Mononuclear cell (primary cell): ENCODE results near the gene STEAP1. TPM values are rescaled to one million over a fixed set of nuclear protein-coding genes. Genes with fewer than 3 reads are reported as not detected.

Source experiments
- H3K27me3 ChIP-seq: 2 replicates; pipeline ENCODE4 v1.6.0; 2011; ENCODE audit warnings: low read length, control low read depth; ENCODE audit not compliant: insufficient read depth
- H3K4me1 ChIP-seq: 2 replicates; pipeline ENCODE4 v1.5.1; 2011; ENCODE audit warnings: mild to moderate bottlenecking, low read length, control low read depth; ENCODE audit not compliant: insufficient read depth
- H3K4me3 ChIP-seq: 2 replicates; pipeline ENCODE4 v1.5.1; 2011; ENCODE audit warnings: mild to moderate bottlenecking, low read length, moderate library complexity
- H3K9me3 ChIP-seq: 2 replicates; pipeline ENCODE4 v1.5.1; 2011; ENCODE audit warnings: low read depth, mild to moderate bottlenecking, control low read depth, low read length
- total RNA-seq: library from RNA; depleted of rRNA; stranded (reverse); fragments of >200 nt; gene quantifications from one replicate; pipeline ENCODE4 v1.2.3, GENCODE V29; 2012

STEAP1 gene
- total RNA-seq, 1 donor = 0.21 TPM

DNA sequence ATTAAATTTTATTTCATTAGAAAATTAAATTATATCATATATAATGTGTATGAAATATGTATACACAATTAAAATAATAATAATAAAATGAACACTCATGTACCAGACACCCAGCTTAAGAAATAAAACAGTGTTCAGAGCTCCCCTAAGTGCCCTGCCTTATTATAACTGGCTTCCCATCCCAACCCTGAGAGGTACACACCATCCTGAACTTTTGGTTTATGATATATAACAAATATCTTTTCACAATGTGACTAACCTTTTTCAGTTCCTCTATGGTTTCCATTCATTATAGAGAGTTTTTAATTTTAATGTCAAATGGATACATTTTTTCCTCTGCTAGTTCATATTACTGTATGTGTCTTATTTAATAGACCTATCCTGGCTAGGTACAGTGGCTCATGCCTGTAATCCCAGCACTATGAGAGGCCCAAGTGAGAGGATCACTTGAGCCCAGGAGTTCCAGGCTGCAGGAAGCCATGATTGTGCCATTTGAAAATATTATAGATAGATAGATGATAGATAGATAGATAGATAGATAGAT, 33.3 kb downstream of the STEAP1 start:
- Histone ChIP-seq H3K27me3 (no peaks in the 10 kb centered on the region), H3K9me3 (peaks cover 6% of the 10 kb centered on the region), H3K4me1 (no peaks in the 10 kb centered on the region), H3K4me3 (no peak overlapping the region)

DNA sequence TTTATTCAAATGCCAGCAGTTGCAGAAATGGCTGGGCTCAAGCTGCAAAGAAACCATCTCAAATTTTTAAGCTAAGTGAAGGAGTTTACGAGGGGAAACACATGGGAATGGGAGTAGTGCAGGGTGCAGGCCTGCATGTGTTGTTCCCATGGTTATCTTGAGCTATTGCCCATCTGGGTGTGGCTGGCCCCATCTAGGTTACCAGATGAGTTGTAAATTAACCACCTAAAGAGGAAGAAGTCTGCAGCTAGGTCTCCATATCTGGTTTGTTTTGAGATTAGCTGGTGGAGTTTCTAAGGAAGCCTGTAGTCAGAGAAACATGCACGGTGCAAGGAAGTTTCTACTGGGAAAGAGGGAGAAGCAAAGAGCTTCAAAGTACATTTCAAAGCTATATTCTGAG, 34.0 kb downstream of the STEAP1 start:
- Histone ChIP-seq H3K4me3 (no peak overlapping the region), H3K27me3 (no peaks in the 10 kb centered on the region), H3K4me1 (no peaks in the 10 kb centered on the region), H3K9me3 (peaks cover 6% of the 10 kb centered on the region)

- no peaks in the 10 kb centered on the region for H3K27me3 ChIP-seq
- H3K4me3 ChIP-seq = no peak overlapping the region
- H3K4me1 ChIP-seq = no peaks in the 10 kb centered on the region
- H3K9me3 ChIP-seq = peaks cover 6% of the 10 kb centered on the region
Observed at GRCh38 chr7:90190995-90191394, 36.7 kb downstream of the STEAP1 start.

GRCh38 chr7:90191648-90192047, 37.4 kb downstream of the STEAP1 start:
- Histone ChIP-seq H3K4me3 (no peak overlapping the region), H3K27me3 (no peaks in the 10 kb centered on the region), H3K4me1 (no peaks in the 10 kb centered on the region), H3K9me3 (peaks cover 6% of the 10 kb centered on the region)

GRCh38 chr7:90192876-90193750, 38.8 kb downstream of the STEAP1 start:
- Histone ChIP-seq H3K9me3 (peaks cover 6% of the 10 kb centered on the region), H3K4me3 (no peak overlapping the region), H3K27me3 (no peaks in the 10 kb centered on the region), H3K4me1 (no peaks in the 10 kb centered on the region)

DNA sequence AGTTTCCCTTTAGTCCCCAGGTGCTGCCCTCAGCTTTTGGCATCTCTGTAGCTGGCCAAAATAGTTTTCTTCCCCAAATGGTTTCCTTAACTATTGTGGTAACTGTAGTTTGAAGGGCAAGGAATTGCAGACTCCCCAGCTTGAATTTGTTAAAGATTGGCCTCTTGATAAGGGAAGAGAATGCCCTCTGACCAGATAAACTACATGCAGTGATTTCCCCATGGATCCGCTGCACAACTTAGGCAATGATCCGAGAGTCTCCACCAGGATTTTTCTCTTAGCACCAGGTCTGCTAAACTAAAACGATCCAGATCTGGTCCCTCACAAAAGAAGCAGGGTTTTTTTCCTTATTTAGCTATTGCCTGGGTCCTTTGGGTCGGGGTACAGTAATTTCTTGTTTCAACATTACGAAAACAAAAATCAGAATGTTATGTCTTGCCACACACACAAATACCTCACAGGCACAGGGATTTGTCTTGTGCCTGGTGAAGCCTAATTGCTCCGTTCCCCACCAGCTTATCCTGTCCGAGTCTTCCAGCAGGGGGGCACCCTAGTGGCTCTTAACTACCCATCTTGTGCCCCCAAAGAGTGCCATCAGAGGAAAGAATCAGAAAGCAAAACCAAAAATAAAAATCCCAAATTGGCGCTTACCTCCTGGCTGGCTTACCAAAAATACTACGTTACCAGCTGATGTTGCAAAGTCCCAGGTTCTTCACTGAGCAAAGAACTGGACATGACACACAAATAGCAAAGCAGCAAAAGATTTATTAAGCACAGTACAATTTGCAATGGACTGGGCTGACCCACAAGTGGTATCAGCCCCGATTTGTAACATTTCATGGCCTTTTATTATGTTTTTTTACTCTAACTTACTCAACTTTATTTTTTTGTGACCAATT, 40.9 kb downstream of the STEAP1 start:
- Histone ChIP-seq H3K27me3 (peaks cover 2% of the 10 kb centered on the region), H3K4me3 (no peak overlapping the region), H3K4me1 (no peaks in the 10 kb centered on the region), H3K9me3 (peaks cover 6% of the 10 kb centered on the region)

- Histone ChIP-seq H3K27me3 (peaks cover 2% of the 10 kb centered on the region), H3K9me3 (no peaks in the 10 kb centered on the region), H3K4me3 (no peak overlapping the region), H3K4me1 (no peaks in the 10 kb centered on the region)
Observed at GRCh38 chr7:90201500-90202195, 47.4 kb downstream of the STEAP1 start.

GRCh38 chr7:90207956-90208355, 53.7 kb downstream of the STEAP1 start:
- no peaks in the 10 kb centered on the region for H3K9me3 ChIP-seq
- peaks cover 40% of the 10 kb centered on the region for H3K27me3 ChIP-seq
- H3K4me3 ChIP-seq = no peak overlapping the region
- H3K4me1 ChIP-seq = peaks cover 5% of the 10 kb centered on the region

DNA sequence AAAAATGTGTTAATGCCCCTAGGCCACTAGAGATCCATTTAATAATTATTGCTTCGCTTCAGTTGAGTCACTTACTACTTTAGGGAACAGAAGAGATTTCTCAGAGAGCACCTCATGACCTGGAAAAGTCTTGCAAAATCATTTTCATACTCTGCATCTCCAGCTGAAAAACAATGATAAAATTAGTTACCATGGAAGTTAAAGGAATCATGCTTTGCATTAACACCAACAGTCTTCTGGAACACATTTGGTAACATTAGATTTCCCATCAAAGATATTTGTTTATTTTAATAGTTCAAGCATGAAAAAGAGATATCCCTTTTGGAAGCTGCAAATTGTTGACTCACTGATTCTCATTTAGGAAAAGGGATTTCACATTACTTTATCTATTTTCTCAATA, 55.5 kb downstream of the STEAP1 start:
- no peaks in the 10 kb centered on the region for H3K9me3 ChIP-seq
- H3K4me1 ChIP-seq = peaks cover 5% of the 10 kb centered on the region
- no peak overlapping the region for H3K4me3 ChIP-seq
- peaks cover 58% of the 10 kb centered on the region for H3K27me3 ChIP-seq

GRCh38 chr7:90210475-90210874, 56.2 kb downstream of the STEAP1 start:
- peaks cover 59% of the 10 kb centered on the region for H3K27me3 ChIP-seq
- H3K4me1 ChIP-seq = peaks cover 5% of the 10 kb centered on the region
- no peaks in the 10 kb centered on the region for H3K9me3 ChIP-seq
- H3K4me3 ChIP-seq = no peak overlapping the region

- Histone ChIP-seq H3K4me3 (no peak overlapping the region), H3K27me3 (peaks cover 61% of the 10 kb centered on the region), H3K9me3 (no peaks in the 10 kb centered on the region), H3K4me1 (peaks cover 5% of the 10 kb centered on the region)
Observed at GRCh38 chr7:90210981-90211380, 56.7 kb downstream of the STEAP1 start.

GRCh38 chr7:90211391-90212148, 57.3 kb downstream of the STEAP1 start, which contains the start of gene STEAP2:
TSS of gene STEAP2 (plus strand) at chr7:90211740. CDS start at chr7:90225083, 13,343 bp downstream.
- Histone ChIP-seq H3K27me3 (peaks cover 61% of the 10 kb centered on the region), H3K9me3 (no peaks in the 10 kb centered on the region), H3K4me3 (no peak within 1 kb of the TSS), H3K4me1 (peaks cover 5% of the 10 kb centered on the region)

DNA sequence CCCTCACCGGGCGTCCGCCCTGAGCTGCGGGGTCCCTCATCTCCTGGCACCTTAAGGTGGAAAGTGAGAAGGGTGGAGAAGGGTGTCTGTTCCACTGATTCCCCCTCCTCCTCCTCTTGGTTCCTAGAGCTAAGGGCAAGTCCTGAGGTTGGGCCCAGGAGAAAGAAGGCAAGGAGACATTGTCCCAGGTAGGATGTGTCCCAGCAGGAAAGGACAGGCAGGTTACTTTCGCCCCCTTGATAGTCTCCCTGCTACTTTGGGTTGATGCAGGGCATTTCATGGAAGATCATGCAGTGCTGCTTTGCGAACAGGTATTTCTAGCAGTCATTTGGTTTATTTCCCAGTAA, 57.9 kb downstream of the STEAP1 start:
- no peaks in the 10 kb centered on the region for H3K9me3 ChIP-seq
- H3K4me3 ChIP-seq = no peak overlapping the region
- peaks cover 61% of the 10 kb centered on the region for H3K27me3 ChIP-seq
- H3K4me1 ChIP-seq = peaks cover 5% of the 10 kb centered on the region

DNA sequence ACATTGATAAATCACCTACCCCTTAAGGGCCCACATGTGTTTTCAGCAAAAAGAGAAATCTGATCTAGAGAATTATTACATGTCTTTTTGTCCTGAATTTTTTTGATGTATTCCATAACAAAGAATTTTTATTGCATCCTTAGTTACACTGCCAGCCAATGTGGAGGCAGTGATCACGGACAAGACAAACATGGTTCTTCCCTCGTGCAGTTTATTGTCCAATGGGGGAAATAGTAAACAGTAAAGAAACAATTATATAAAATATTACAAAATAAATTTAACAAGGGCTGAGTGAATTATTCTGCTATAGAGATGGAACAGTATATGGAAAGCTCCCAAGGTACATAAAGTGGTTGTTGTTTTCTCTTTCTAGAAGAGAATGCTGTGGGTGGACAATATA, 59.3 kb downstream of the STEAP1 start:
- H3K4me3 ChIP-seq = no peak overlapping the region
- H3K27me3 ChIP-seq = peaks cover 58% of the 10 kb centered on the region
- no peaks in the 10 kb centered on the region for H3K9me3 ChIP-seq
- peaks cover 5% of the 10 kb centered on the region for H3K4me1 ChIP-seq
